Aorta (tissue), 4 donors: Measurements from ENCODE around the gene PFDN2. TPM values are rescaled to one million over a fixed set of nuclear protein-coding genes. Genes with fewer than 3 reads are reported as not detected.

Experiments used
- polyA plus RNA-seq, 2 donors: library from polyadenylated mRNA; stranded (reverse); fragments of 200-250 nt; gene quantifications; one replicate each; pipeline ENCODE4 v1.2.3, GENCODE V29; 2013
- total RNA-seq, 2 donors: library from RNA; stranded (reverse); fragmentation: NEBNext Ultra II Directional; extraction: Animal tissue kit (Norgen Biotek cat#: 25700); gene quantifications; one replicate each; pipeline ENCODE4 v1.2.1, GENCODE V29; 2021
- donor health status: healthy with polysubstance abuse.
- donor health status: Bipolar disorder and iron deficiency.
- donor health status: DM: no; HTN: no; CAD: no.
- donor health status: DM: yes; HTN: yes; CAD: no.

Gene PFDN2
- total and polyA plus RNA-seq, 4 donors = 36.4 to 116 (median 58.4) TPM

Other genes with a start within 250 kb of the PFDN2 start
- 1 to 10 TPM in 1 of 2 donors, under 1 TPM in 1; 0.78 to 1.8 TPM for gene ITLN1, start 232.9 kb downstream of the PFDN2 start, total RNA-seq
- 10 to 100 TPM; 58.6 to 72.6 TPM for gene ITLN1, start 232.9 kb downstream of the PFDN2 start, polyA plus RNA-seq
- gene ITLN2, start 163.2 kb downstream of the PFDN2 start, total RNA-seq = not detected
- 1 to 10 TPM; 4.5 to 5.5 TPM for gene ITLN2, start 163.2 kb downstream of the PFDN2 start, polyA plus RNA-seq
- gene F11R, start 96.9 kb downstream of the PFDN2 start, total RNA-seq = 10 to 100 TPM; 21.7 to 26.0 TPM
- gene F11R, start 96.9 kb downstream of the PFDN2 start, polyA plus RNA-seq = 1 to 10 TPM; 2.4 to 8.0 TPM
- 10 to 100 TPM in 1 of 2 donors, 1 to 10 TPM in 1; 9.1 to 12.5 TPM for gene TSTD1, start 79.1 kb downstream of the PFDN2 start, total RNA-seq
- 10 to 100 TPM; 13.2 to 31.9 TPM for gene TSTD1, start 79.1 kb downstream of the PFDN2 start, polyA plus RNA-seq
- gene USF1, start 72.1 kb downstream of the PFDN2 start, total RNA-seq = 10 to 100 TPM; 42.2 to 67.0 TPM
- 100 to 1,000 TPM in 1 of 2 donors, 10 to 100 TPM in 1; 33.8 to 124 TPM for gene USF1, start 72.1 kb downstream of the PFDN2 start, polyA plus RNA-seq
- 10 to 100 TPM; 14.7 to 20.5 TPM for gene ARHGAP30, start 48.1 kb downstream of the PFDN2 start, total RNA-seq
- 10 to 100 TPM in 1 of 2 donors, 1 to 10 TPM in 1; 1.3 to 12.1 TPM for gene ARHGAP30, start 48.1 kb downstream of the PFDN2 start, polyA plus RNA-seq
- under 1 TPM; 0.24 to 0.26 TPM for gene NECTIN4, start 28.5 kb downstream of the PFDN2 start, total RNA-seq
- gene NECTIN4, start 28.5 kb downstream of the PFDN2 start, polyA plus RNA-seq = not detected
- gene KLHDC9, start 19.7 kb downstream of the PFDN2 start, total RNA-seq = 1 to 10 TPM in 1 of 2 donors, under 1 TPM in 1; 0.78 to 2.5 TPM
- 10 to 100 TPM in 1 of 2 donors, 1 to 10 TPM in 1; 7.9 to 14.8 TPM for gene KLHDC9, start 19.7 kb downstream of the PFDN2 start, polyA plus RNA-seq
- 10 to 100 TPM; 31.1 to 41.6 TPM for gene NIT1, start 68 bp upstream of the PFDN2 start, total RNA-seq
- gene NIT1, start 68 bp upstream of the PFDN2 start, polyA plus RNA-seq = 10 to 100 TPM; 47.6 to 50.5 TPM
- gene DEDD, start 14.6 kb upstream of the PFDN2 start, total RNA-seq = 10 to 100 TPM; 44.7 to 46.8 TPM
- gene DEDD, start 14.6 kb upstream of the PFDN2 start, polyA plus RNA-seq = 10 to 100 TPM; 25.2 to 39.7 TPM
- gene UFC1, start 35.9 kb upstream of the PFDN2 start, total RNA-seq = 10 to 100 TPM; 64.2 to 70.3 TPM
- 100 to 1,000 TPM; 143 to 184 TPM for gene UFC1, start 35.9 kb upstream of the PFDN2 start, polyA plus RNA-seq
- gene USP21, start 41.5 kb upstream of the PFDN2 start, total RNA-seq = 10 to 100 TPM; 16.4 to 28.1 TPM
- gene USP21, start 41.5 kb upstream of the PFDN2 start, polyA plus RNA-seq = 10 to 100 TPM; 15.7 to 24.7 TPM
- 10 to 100 TPM; 16.3 to 30.9 TPM for gene PPOX, start 48.4 kb upstream of the PFDN2 start, total RNA-seq
- 100 to 1,000 TPM in 1 of 2 donors, 10 to 100 TPM in 1; 17.0 to 126 TPM for gene PPOX, start 48.4 kb upstream of the PFDN2 start, polyA plus RNA-seq
- gene B4GALT3, start 59.5 kb upstream of the PFDN2 start, total RNA-seq = 10 to 100 TPM; 26.8 to 29.8 TPM
- 10 to 100 TPM; 13.9 to 23.1 TPM for gene B4GALT3, start 59.5 kb upstream of the PFDN2 start, polyA plus RNA-seq
- 100 to 1,000 TPM in 1 of 2 donors, 10 to 100 TPM in 1; 78.9 to 207 TPM for gene ADAMTS4, start 81.0 kb upstream of the PFDN2 start, total RNA-seq
- 1 to 10 TPM; 1.4 to 6.8 TPM for gene ADAMTS4, start 81.0 kb upstream of the PFDN2 start, polyA plus RNA-seq
- gene NDUFS2, start 84.3 kb upstream of the PFDN2 start, total RNA-seq = 10 to 100 TPM; 55.3 to 63.4 TPM
- 10 to 100 TPM; 64.2 to 88.1 TPM for gene NDUFS2, start 84.3 kb upstream of the PFDN2 start, polyA plus RNA-seq
- 10 to 100 TPM; 64.3 to 74.0 TPM for gene FCER1G, start 97.3 kb upstream of the PFDN2 start, total RNA-seq
- gene FCER1G, start 97.3 kb upstream of the PFDN2 start, polyA plus RNA-seq = 100 to 1,000 TPM in 1 of 2 donors, 10 to 100 TPM in 1; 35.7 to 154 TPM
- gene APOA2, start 105.6 kb upstream of the PFDN2 start, total RNA-seq = not detected
- gene APOA2, start 105.6 kb upstream of the PFDN2 start, polyA plus RNA-seq = 1 to 10 TPM in 1 of 2 donors, not detected in 1; 1.3 TPM
- gene TOMM40L, start 108.0 kb upstream of the PFDN2 start, total RNA-seq = 10 to 100 TPM in 1 of 2 donors, 1 to 10 TPM in 1; 10.0 to 12.9 TPM
- 10 to 100 TPM; 10.2 to 11.6 TPM for gene TOMM40L, start 108.0 kb upstream of the PFDN2 start, polyA plus RNA-seq
- not detected for gene NR1I3, start 120.2 kb upstream of the PFDN2 start, total RNA-seq
- gene NR1I3, start 120.2 kb upstream of the PFDN2 start, polyA plus RNA-seq = not detected
- 1 to 10 TPM in 1 of 2 donors, under 1 TPM in 1; 0.69 to 1.2 TPM for gene PCP4L1, start 140.7 kb upstream of the PFDN2 start, total RNA-seq
- not detected for gene PCP4L1, start 140.7 kb upstream of the PFDN2 start, polyA plus RNA-seq
- gene MPZ, start 191.9 kb upstream of the PFDN2 start, total RNA-seq = 10 to 100 TPM; 11.2 to 19.4 TPM
- 1 to 10 TPM in 1 of 2 donors, not detected in 1; 1.5 TPM for gene MPZ, start 191.9 kb upstream of the PFDN2 start, polyA plus RNA-seq
- gene SDHC, start 196.3 kb upstream of the PFDN2 start, total RNA-seq = 100 to 1,000 TPM; 103 to 127 TPM
- gene SDHC, start 196.3 kb upstream of the PFDN2 start, polyA plus RNA-seq = 100 to 1,000 TPM; 117 to 129 TPM
- not detected for gene CFAP126, start 249.8 kb upstream of the PFDN2 start, total RNA-seq
- not detected for gene CFAP126, start 249.8 kb upstream of the PFDN2 start, polyA plus RNA-seq